Measurements from ENCODE around the gene TTF1.

Gene TTF1

DNA sequence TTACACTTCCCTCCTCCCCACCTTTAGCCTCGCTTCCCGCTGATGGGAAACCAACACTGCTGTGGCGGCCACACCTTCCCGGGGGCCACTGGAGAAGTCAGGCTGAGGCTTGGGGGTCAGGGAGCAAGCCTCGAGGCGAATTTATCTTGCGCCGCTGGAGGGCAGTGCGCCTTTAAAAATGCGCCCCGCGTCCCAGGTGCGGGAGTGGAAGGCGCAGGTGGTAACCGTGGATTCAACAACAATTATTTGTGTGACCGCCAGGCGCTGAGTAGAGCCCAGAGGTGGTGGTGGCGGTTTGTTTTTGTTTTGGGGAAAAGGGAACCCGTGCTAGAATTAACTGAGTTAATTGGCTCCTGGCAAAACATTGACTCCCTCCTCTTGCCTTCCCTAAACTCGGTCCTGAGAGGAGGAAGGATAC, 4.5 kb upstream of the TTF1 start:
- peak; percentile 40 for DNase-seq (ENCODE audit: extremely low spot score)
- no peak for TF ChIP-seq FOXM1 (IDR thresholded peaks at IDR 0.05; ENCODE audit: borderline replicate concordance)
- no peak for TF ChIP-seq BHLHE40 (IDR thresholded peaks at IDR 0.05; ENCODE audit: borderline replicate concordance)
- no peak for TF ChIP-seq SP1 (IDR thresholded peaks at IDR 0.05)
- TF ChIP-seq TARDBP (IDR thresholded peaks at IDR 0.05) = no peak
- TF ChIP-seq L3MBTL2 (conservative IDR thresholded peaks at IDR 0.05) = no peak
- no peak for TF ChIP-seq PKNOX1 (IDR thresholded peaks at IDR 0.05)
- no peak for TF ChIP-seq LEF1 (IDR thresholded peaks at IDR 0.05; ENCODE audit: borderline replicate concordance)
- no peak for TF ChIP-seq ZNF384 (IDR thresholded peaks at IDR 0.05)
- TF ChIP-seq FOXA1 (IDR thresholded peaks at IDR 0.05) = no peak
- TF ChIP-seq HDGF (IDR thresholded peaks at IDR 0.05; ENCODE audit: borderline replicate concordance) = no peak
- POLR2A ChIA-PET = no interaction called here

GRCh38 chr9:132410642-132411041, 4.0 kb upstream of the TTF1 start:
- POLR2A ChIA-PET = no interaction called here
- TF ChIP-seq ELF4 (IDR thresholded peaks at IDR 0.05) = no peak
- no peak for TF ChIP-seq LEF1 (IDR thresholded peaks at IDR 0.05; ENCODE audit: borderline replicate concordance)
- no peak for TF ChIP-seq HDGF (IDR thresholded peaks at IDR 0.05; ENCODE audit: borderline replicate concordance)
- CTCF ChIA-PET = no interaction called here
- no peak for DNase-seq (ENCODE audit: extremely low spot score)

More for the DNA sequence above, 4.5 kb upstream of the TTF1 start:
- CTCF ChIA-PET = no interaction called here

DNA sequence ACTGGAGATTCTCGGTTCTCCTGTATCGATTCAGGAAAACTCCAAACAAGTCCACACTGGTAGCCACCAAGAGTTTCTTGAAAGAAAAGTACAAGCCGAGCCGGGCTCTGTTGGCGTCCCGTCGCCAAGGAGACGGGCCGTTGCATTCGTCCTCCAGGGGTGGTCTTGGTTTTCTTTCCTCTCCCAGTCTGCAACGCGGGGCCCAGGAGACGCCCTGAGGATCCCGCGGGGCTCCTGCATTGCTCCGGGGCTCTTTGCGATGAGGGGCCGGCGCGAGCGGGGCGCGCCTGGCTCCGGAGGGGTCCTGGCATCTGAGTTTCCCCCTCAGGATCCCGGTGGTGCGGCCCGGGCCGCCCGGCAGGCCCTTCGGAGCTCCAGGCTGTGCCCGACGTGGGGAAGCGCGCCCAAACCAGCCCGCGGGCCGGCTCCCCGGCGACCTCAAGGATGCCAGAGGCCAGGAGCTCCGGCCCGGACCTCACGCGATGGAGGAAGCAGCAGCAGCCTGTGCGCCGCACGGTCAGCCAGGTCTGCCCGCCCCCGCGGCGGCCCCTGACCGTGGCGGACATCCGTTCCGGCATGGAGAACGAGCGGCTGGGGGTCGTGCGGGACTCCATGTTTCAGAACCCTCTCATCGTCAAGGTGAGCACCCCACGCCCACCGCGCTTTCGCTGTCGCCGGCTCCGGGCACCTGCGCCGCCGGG, 3.3 kb upstream of the TTF1 start, which contains the start of gene CFAP77:
Gene CFAP77 (plus strand): TSS at position 384 of the 701 bp plus-strand sequence. CDS start 61 bp downstream, at position 445.
- DNase-seq (ENCODE audit: extremely low spot score) = peak; percentile 74
- CTCF ChIA-PET = no interaction called here
- TF ChIP-seq L3MBTL2 (conservative IDR thresholded peaks at IDR 0.05) = no peak
- peak; percentile 88 for TF ChIP-seq BHLHE40 (IDR thresholded peaks at IDR 0.05; ENCODE audit: borderline replicate concordance)
- POLR2A ChIA-PET = no interaction called here

DNA sequence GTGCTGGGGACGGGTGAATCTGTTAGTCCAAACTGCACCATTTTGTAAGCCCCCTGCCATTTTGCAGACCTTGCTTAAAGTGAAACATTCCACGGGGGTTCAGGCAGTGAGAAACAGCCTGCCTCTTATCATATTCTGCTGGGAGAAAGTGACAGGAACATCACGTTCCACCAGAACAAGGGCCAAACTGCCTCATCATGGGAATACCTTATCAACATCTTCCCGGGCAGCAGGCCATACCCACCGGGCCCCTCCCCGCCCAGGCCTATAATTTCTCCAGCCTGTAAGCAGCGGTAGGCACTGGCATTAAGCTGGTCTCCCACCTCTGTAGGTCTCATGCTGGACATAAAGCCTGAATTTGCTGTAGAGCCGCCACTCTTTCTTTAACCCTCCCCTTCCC, 1.9 kb upstream of the TTF1 start:
- no peak for TF ChIP-seq BHLHE40 (IDR thresholded peaks at IDR 0.05; ENCODE audit: borderline replicate concordance)
- TF ChIP-seq ZNF384 (IDR thresholded peaks at IDR 0.05) = no peak
- no peak for TF ChIP-seq FOXA1 (IDR thresholded peaks at IDR 0.05)
- TF ChIP-seq FOXM1 (IDR thresholded peaks at IDR 0.05; ENCODE audit: borderline replicate concordance) = no peak
- TF ChIP-seq SUZ12 (IDR thresholded peaks at IDR 0.05) = no peak
- no peak for TF ChIP-seq LEF1 (IDR thresholded peaks at IDR 0.05; ENCODE audit: borderline replicate concordance)
- no peak for TF ChIP-seq TARDBP (IDR thresholded peaks at IDR 0.05)
- no peak for TF ChIP-seq NFRKB (IDR thresholded peaks at IDR 0.05)

DNA sequence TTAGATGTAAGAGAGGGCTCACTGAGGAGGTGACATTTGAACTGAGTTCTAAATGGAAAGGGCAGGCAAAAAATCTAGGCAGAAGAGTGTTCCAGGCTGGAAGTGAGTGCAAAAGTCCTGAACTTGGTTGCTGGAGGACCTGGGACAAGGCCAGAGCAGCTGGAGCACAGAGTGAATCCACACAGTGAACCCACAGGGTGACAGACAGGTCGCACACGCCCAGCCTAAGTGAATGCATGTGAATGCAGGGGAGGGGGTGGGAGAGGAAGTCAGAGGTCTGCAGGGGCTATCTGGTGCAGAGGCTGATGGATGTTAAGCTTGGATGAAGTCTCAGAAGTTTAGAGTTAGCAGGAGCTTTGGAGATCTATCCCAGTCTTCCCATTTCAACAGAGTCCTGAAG, 556 bp upstream of the TTF1 start:
- CTCF ChIA-PET = no interaction called here
- POLR2A ChIA-PET = no interaction called here
- no peak for DNase-seq (ENCODE audit: extremely low spot score)
- TF ChIP-seq LEF1 (IDR thresholded peaks at IDR 0.05; ENCODE audit: borderline replicate concordance) (no peak), FOXA1 (IDR thresholded peaks at IDR 0.05) (no peak), CTBP1 (IDR thresholded peaks at IDR 0.05; ENCODE audit: borderline replicate concordance) (no peak), L3MBTL2 (conservative IDR thresholded peaks at IDR 0.05) (no peak), BHLHE40 (IDR thresholded peaks at IDR 0.05; ENCODE audit: borderline replicate concordance) (no peak), ELF4 (IDR thresholded peaks at IDR 0.05) (no peak)

More for the DNA sequence above, 1.9 kb upstream of the TTF1 start:
- CTCF ChIA-PET = no interaction called here
- POLR2A ChIA-PET = no interaction called here
- DNase-seq (ENCODE audit: extremely low spot score) = no peak

GRCh38 chr9:132404228-132404881, 2.3 kb downstream of the TTF1 start:
- TF ChIP-seq ELF4 (IDR thresholded peaks at IDR 0.05) (no peak), FOXK2 (IDR thresholded peaks at IDR 0.05) (no peak), BHLHE40 (IDR thresholded peaks at IDR 0.05; ENCODE audit: borderline replicate concordance) (no peak), PKNOX1 (IDR thresholded peaks at IDR 0.05) (no peak), ARNT (IDR thresholded peaks at IDR 0.05) (no peak), ZNF384 (IDR thresholded peaks at IDR 0.05) (no peak), HDGF (IDR thresholded peaks at IDR 0.05; ENCODE audit: borderline replicate concordance) (no peak)
- POLR2A ChIA-PET = interaction anchor here (1.0 kb wide), 1 partner anchor 50 kb away, joined by 4 read pairs; the partner anchor contains the start of gene SETX
- CTCF ChIA-PET = no interaction called here
- no peak for DNase-seq (ENCODE audit: extremely low spot score)

DNA sequence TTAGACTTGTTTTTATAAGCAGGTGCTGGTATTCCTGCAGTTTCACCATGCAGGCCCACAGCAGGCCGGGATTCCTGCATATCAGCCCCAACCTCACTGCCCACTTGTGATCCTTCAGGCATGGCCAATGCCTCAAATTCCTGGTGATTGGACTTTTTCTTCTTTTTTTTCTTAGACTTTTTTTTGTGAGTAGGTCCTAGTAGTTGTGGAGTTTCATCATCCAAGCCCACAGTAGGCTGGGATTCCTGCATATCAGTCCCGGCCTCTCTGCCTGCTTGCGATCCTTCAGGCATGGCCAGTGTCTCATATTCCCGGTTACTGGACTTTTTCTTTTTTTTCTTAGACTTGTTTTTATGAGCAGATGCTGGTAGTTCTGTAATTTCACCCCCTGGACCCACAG, 4.8 kb downstream of the TTF1 start:
- POLR2A ChIA-PET = no interaction called here

More for the DNA sequence above, 4.8 kb downstream of the TTF1 start:
- TF ChIP-seq ARNT (IDR thresholded peaks at IDR 0.05) = no peak
- no peak for TF ChIP-seq FOXK2 (IDR thresholded peaks at IDR 0.05)
- TF ChIP-seq ELF4 (IDR thresholded peaks at IDR 0.05) = no peak
- TF ChIP-seq PKNOX1 (IDR thresholded peaks at IDR 0.05) = no peak
- no peak for TF ChIP-seq TARDBP (IDR thresholded peaks at IDR 0.05)
- no peak for TF ChIP-seq BHLHE40 (IDR thresholded peaks at IDR 0.05; ENCODE audit: borderline replicate concordance)
- TF ChIP-seq SUZ12 (IDR thresholded peaks at IDR 0.05) = no peak
- no peak for TF ChIP-seq NFRKB (IDR thresholded peaks at IDR 0.05)
- TF ChIP-seq ZNF384 (IDR thresholded peaks at IDR 0.05) = no peak
- TF ChIP-seq HDGF (IDR thresholded peaks at IDR 0.05; ENCODE audit: borderline replicate concordance) = no peak
- TF ChIP-seq FOXA1 (IDR thresholded peaks at IDR 0.05) = no peak
- CTCF ChIA-PET = no interaction called here
- no peak for DNase-seq (ENCODE audit: extremely low spot score)

All from HEK293T (cell line).